Heart right ventricle (tissue), 16 donors: Measurements from ENCODE around the gene TTLL12. TPM values are rescaled to one million over a fixed set of nuclear protein-coding genes. Genes with fewer than 3 reads are reported as not detected.

ENCODE experiments used
- ATAC-seq, 8 donors: fragments of 200-7000 bp; cut with Tn5 transposase; one replicate each; pipeline ENCODE4 v1.9.1; 2020; ENCODE audit warnings: mild to moderate bottlenecking in 8 of 8, moderate library complexity in 8 of 8, moderate number of reproducible peaks in 1 of 8
- DNase-seq, 2 donors: peaks; one replicate each; pipeline ENCODE4 v3.0.0-alpha.2; 2020
- H3K27ac ChIP-seq, 10 donors: fragments of 200-600 bp; sonication (generic) in 2 of 10; one replicate each; pipeline versions ENCODE4 v1.5.0 to v1.8.0; 2020 to 2022; ENCODE audit warnings: mild to moderate bottlenecking in 3 of 10
- H3K27me3 ChIP-seq, 7 donors: fragments of 200-600 bp; one replicate each; pipeline ENCODE4 v1.8.0; 2021 to 2022; ENCODE audit warnings: mild to moderate bottlenecking in 2 of 7
- H3K36me3 ChIP-seq, 9 donors: fragments of 200-600 bp; sonication (generic) in 1 of 9; one replicate each; pipeline versions ENCODE4 v1.5.0 to v1.8.0; 2020 to 2022; ENCODE audit warnings: mild to moderate bottlenecking in 2 of 9
- H3K4me1 ChIP-seq, 9 donors: fragments of 200-600 bp; sonication (generic) in 1 of 9; one replicate each; pipeline versions ENCODE4 v1.5.0 to v1.8.0; 2020 to 2022; ENCODE audit warnings: mild to moderate bottlenecking in 4 of 9
- H3K4me3 ChIP-seq, 10 donors: fragments of 200-600 bp; sonication (generic) in 2 of 10; one replicate each; pipeline versions ENCODE4 v1.5.0 to v1.8.0; 2020 to 2022; ENCODE audit warnings: mild to moderate bottlenecking in 7 of 10, moderate library complexity in 2 of 10
- H3K9me3 ChIP-seq, 11 donors: fragments of 200-600 bp in 10 of 11; sonication (generic) in 2 of 11; one replicate each; pipeline versions ENCODE4 v1.5.0 to v1.8.0; 2013 to 2022; ENCODE audit warnings: mild to moderate bottlenecking in 2 of 11, control low read depth in 1 of 11, moderate library complexity in 1 of 11
- CTCF ChIP-seq, 9 donors: fragments of 200-600 bp; sonication (generic) in 2 of 9; IDR thresholded peaks; one replicate each; pipeline versions ENCODE4 v1.5.0 to v1.8.0; 2021 to 2022; ENCODE audit warnings: antibody characterized with exemption in 9 of 9, mild to moderate bottlenecking in 5 of 9, moderate library complexity in 1 of 9
- WGBS, 2 donors: extraction: QIAGEN DNeasy Blood & Tissue Kit; methylation state at CpG; one replicate each; pipeline ENCODE4 v1.1.7; 2013; ENCODE audit warnings: inconsistent platforms in 1 of 2; 5-methylcytosine and 5-hydroxymethylcytosine counted together
- intact Hi-C, 10 donors: fragments of 100-400 bp; cut with DNase I; formaldehyde crosslinking; loops; one replicate each; pipeline versions ENCODE4 v1.11.1 to v1.14.2; 2022
- long read RNA-seq, 3 donors: library from polyadenylated mRNA; unstranded; transcript quantifications; one replicate each; pipeline ENCODE4 v2.0.0, GENCODE V29; 2020 to 2021
- polyA plus RNA-seq, 2 donors: library from polyadenylated mRNA; stranded (reverse); fragments of 200-250 nt; gene quantifications; one replicate each; pipeline ENCODE4 v1.2.3, GENCODE V29; 2013
- total RNA-seq, 10 donors: library from RNA; stranded (reverse); fragmentation: NEBNext Ultra II Directional in 3 of 10; extraction: Animal tissue kit (Norgen Biotek cat#: 25700) in 3 of 10; gene quantifications; one replicate each; pipeline versions ENCODE4 v1.2.1 to v1.2.4, GENCODE V29; 2021 to 2023
- donor health status: Arrhythmogenic right ventricular cardiomyopathy.
- donor health status: ischemic (EF 13 %, LVEDD 7.1; RV severe dilation, severe dysfunction).
- donor health status: healthy with polysubstance abuse.
- donor health status: DM: no; HTN: yes; CAD: no.
- donor health status: DM: no; HTN: no; CAD: no.
- donor health status: ischemic (EF 25% LVEDD 6.9; RV normal size, moderate dysfunction).
- donor health status: ischemic (EF 25% LVEDD 5.7; RV mildly dilated, moderate dysfunction).
- donor health status: healthy.
- donor health status: DM: yes; HTN: yes; CAD: no.
- donor health status: Ischemic cardiomyopathy.
- donor health status: ischemic (EF 35%, LVEDD 5.7; RV mildly dilated, moderate dysfunction).
- donor health status: nonischemic (EF 11% LVEDD 7.7; RV severe dilation, severe dysfunction).
- donor health status: DM: yes; HTN: yes; CAD: no.
- donor health status: PGD.
- donor health status: ischemic (EF 29% LVEDD 5.4; RV normal size, mild dysfunction).
- donor health status: nonischemic (EF 23%, LVEDD 6.1; RV moderate dilation, normal function).

TTLL12 gene
- total RNA-seq, result 10 to 100 TPM in 4 of 10 donors, 1 to 10 TPM in 6; 8.0 to 18.9 (median 9.6) TPM
- 10 to 100 TPM in 1 of 2 donors, 1 to 10 TPM in 1; 8.1 to 16.7 TPM for polyA plus RNA-seq
- long read RNA-seq, donor 1, transcript TTLL12-201 (14 exons, 3,385 nt), result major isoform, 28 of 46 reads
- long read RNA-seq, donor 1, partial matches to known transcripts, result 16 of 46 reads
- long read RNA-seq, donor 1, other reads (novel, unspliced or antisense), result 2 of 46 reads
- long read RNA-seq, donor 2, transcript TTLL12-201 (14 exons, 3,385 nt), result major isoform, 17 of 35 reads
- long read RNA-seq, donor 2, partial matches to known transcripts, result 8 of 35 reads
- long read RNA-seq, donor 2, other reads (novel, unspliced or antisense), result 10 of 35 reads
- long read RNA-seq, donor 3, transcript TTLL12-201 (14 exons, 3,385 nt), result major isoform, 7 of 15 reads
- long read RNA-seq, donor 3, partial matches to known transcripts, result 2 of 15 reads
- long read RNA-seq, donor 3, other reads (novel, unspliced or antisense), result 6 of 15 reads

- intact Hi-C loops, result loop anchor here in 1 of 10 donors (5.0 kb wide), 1 partner anchor 36 kb away; no protein-coding TSS in a partner anchor
- ATAC-seq (peak; percentile 15 to 61 (median 34)), DNase-seq (peak; percentile 50 to 72)
- Histone ChIP-seq H3K27ac (peak within 1 kb of the TSS; percentile 70 to 97 (median 90)), H3K9me3 (no peaks in the 10 kb centered on the region), H3K36me3 (peaks cover 0 to 4% (median 0%) of the 10 kb centered on the region in 9 donors), H3K4me1 (peaks cover 2 to 34% (median 18%) of the 10 kb centered on the region in 9 donors), H3K4me3 (peak within 1 kb of the TSS; percentile 58 to 88 (median 71)), H3K27me3 (no peaks in the 10 kb centered on the region)
- peak in 2 of 9 donors; percentile 13 to 14 for TF ChIP-seq CTCF (IDR thresholded peaks at IDR 0.05)
- 0 to 2% methylated on average over 41 to 81 of the region's 87 CpGs for WGBS, 2 donors
Measured at GRCh38 chr22:43186272-43187170, at the start of gene TTLL12. TTLL12 (minus strand) TSS chr22:43187134; CDS start chr22:43187069, 65 bp downstream.

GRCh38 chr22:43235445-43236409 lies 48.8 kb upstream of the TTLL12 start:
- Histone ChIP-seq H3K9me3 (no peaks in the 10 kb centered on the region), H3K27ac (no peak overlapping the region), H3K4me3 (no peak overlapping the region), H3K4me1 (peaks cover 0 to 47% (median 30%) of the 10 kb centered on the region in 9 donors), H3K27me3 (peaks cover 0 to 31% (median 9%) of the 10 kb centered on the region in 7 donors), H3K36me3 (no peaks in the 10 kb centered on the region)
- no peak for TF ChIP-seq CTCF (IDR thresholded peaks at IDR 0.05)
- 64 to 67% methylated on average over 22 of the region's 22 CpGs for WGBS, 2 donors
- DNase-seq, result no peak
- peak in 2 of 8 donors; percentile 5 to 13 for ATAC-seq
- intact Hi-C loops, result loop anchor here in 2 of 10 donors (2.0 to 10.0 kb wide), 3 partner anchors 37 to 111 kb away; partner anchors contain the start of gene SCUBE1 (in 1 of the 2)

- intact Hi-C loops, result loop anchor here in 8 of 10 donors (2.0 to 10.0 kb wide), 6 partner anchors 38 to 153 kb away; partner anchors contain the start of gene SCUBE1 (in 1 of the 8)
- TF ChIP-seq CTCF (IDR thresholded peaks at IDR 0.05), result no peak
- ATAC-seq, result no peak
- H3K36me3 ChIP-seq, result no peaks in the 10 kb centered on the region
- H3K4me1 ChIP-seq, result peaks cover 0 to 40% (median 28%) of the 10 kb centered on the region in 9 donors
- H3K27me3 ChIP-seq, result peaks cover 0 to 28% (median 9%) of the 10 kb centered on the region in 7 donors
- DNase-seq, result no peak
- H3K9me3 ChIP-seq, result no peaks in the 10 kb centered on the region
- no peak overlapping the region for H3K4me3 ChIP-seq
- H3K27ac ChIP-seq, result no peak overlapping the region
- 81 to 82% methylated on average over 9 of the region's 9 CpGs for WGBS, 2 donors
Measured at GRCh38 chr22:43234264-43234988, 47.5 kb upstream of the TTLL12 start.
